HepG2 (cell line): Measurements from ENCODE around the gene USH2A. TPM values are rescaled to one million over a fixed set of nuclear protein-coding genes. Genes with fewer than 3 reads are reported as not detected.

Experiments used
- ATAC-seq: fragments of 200-7000 bp; cut with Tn5 transposase; 3 replicates; pipeline ENCODE4 v1.9.1; 2020; ENCODE audit warnings: mild to moderate bottlenecking, moderate library complexity
- BruUV-seq: library from RNA; stranded (reverse); fragments of 400-500 nt; replicated peaks from 2 replicates; lab custom pipeline; 2021; lab: Mats Ljungman, UMichigan
- CTCF ChIA-PET: fragments of 300-600 bp; formaldehyde crosslinking; extraction: SDS; loops from one replicate; lab custom pipeline; 2021; ENCODE audit warnings: low total read pairs, inconsistent platforms, low intra/inter-chr PET ratio; lab: Yijun Ruan, JAX
- POLR2A ChIA-PET: fragments of 350-600 bp; sonication (Branson Sonifier 250); formaldehyde crosslinking; loops from one replicate; lab custom pipeline; 2020; ENCODE audit warnings: antibody characterized with exemption, inconsistent platforms; lab: Yijun Ruan, JAX
- DNase-seq: peaks from one replicate; pipeline ENCODE4 v3.0.0-alpha.2; 2015; ENCODE audit warnings: low spot score
- FAIRE-seq: peaks from 3 replicates; lab custom pipeline; 2011; peaks lifted over from hg19 to GRCh38; lab: Jason Lieb, UNC
- H2AFZ ChIP-seq: one replicate; pipeline ENCODE4 v1.6.1; 2011; ENCODE audit warnings: low read length, inconsistent platforms
- H3K27ac ChIP-seq: fragments of 300-600 bp; 3 replicates; pipeline ENCODE4 v1.8.0; 2011; ENCODE audit warnings: mixed run types, mild to moderate bottlenecking, mixed read lengths, low read length, inconsistent platforms; ENCODE audit not compliant: insufficient read depth; ENCODE audit errors: extremely low read length
- H3K27me3 ChIP-seq, 2 experiments: fragments of 200-600 bp in 1 of 2; 2 replicates in 1 of 2; 3 replicates in 1 of 2; pipeline versions ENCODE4 v1.6.0 to v1.8.0; 2011; ENCODE audit warnings: low read length in 2 of 2, mild to moderate bottlenecking in 2 of 2, moderate library complexity in 2 of 2, inconsistent platforms in 1 of 2; ENCODE audit not compliant: insufficient read depth in 2 of 2, control insufficient read depth in 1 of 2
- H3K36me3 ChIP-seq, 2 experiments: fragments of 200-600 bp in 1 of 2; replicated peaks in 1 of 2; 2 replicates in 1 of 2; 3 replicates in 1 of 2; pipeline versions ENCODE4 v1.5.1 to v1.8.0; 2011; ENCODE audit warnings: low read length in 2 of 2, inconsistent platforms in 1 of 2; ENCODE audit not compliant: insufficient read depth in 2 of 2, control insufficient read depth in 1 of 2
- H3K4me1 ChIP-seq: 2 replicates; pipeline ENCODE4 v1.5.1; 2012; ENCODE audit warnings: low read length, inconsistent platforms; ENCODE audit not compliant: insufficient read depth
- H3K4me2 ChIP-seq: 2 replicates; pipeline ENCODE4 v1.6.0; 2011; ENCODE audit warnings: low read depth, low read length, inconsistent platforms
- H3K4me3 ChIP-seq, 3 experiments: fragments of 200-600 bp in 1 of 3; sonication (generic), shearing (Covaris generic) in 1 of 3; replicated peaks in 1 of 3; 2 replicates each; pipeline ENCODE4 v1.5.1; 2011 to 2016; ENCODE audit warnings: low read length in 3 of 3, inconsistent platforms in 2 of 3, low read depth in 2 of 3, mild to moderate bottlenecking in 2 of 3, control low read depth in 1 of 3, mixed read lengths in 1 of 3; ENCODE audit not compliant: insufficient read depth in 1 of 3
- H3K79me2 ChIP-seq: one replicate; pipeline ENCODE4 v1.6.1; 2011; ENCODE audit warnings: low read length, inconsistent platforms; ENCODE audit not compliant: insufficient read depth
- H3K9ac ChIP-seq: 2 replicates; pipeline ENCODE4 v1.6.0; 2011; ENCODE audit warnings: mild to moderate bottlenecking, low read depth, low read length, inconsistent platforms; ENCODE audit not compliant: insufficient read depth
- H3K9me3 ChIP-seq: 2 replicates; pipeline ENCODE4 v1.5.1; 2012; ENCODE audit warnings: mild to moderate bottlenecking, low read length
- H4K20me1 ChIP-seq: 2 replicates; pipeline ENCODE4 v1.6.0; 2011; ENCODE audit warnings: inconsistent platforms, mild to moderate bottlenecking, low read length, moderate library complexity; ENCODE audit not compliant: insufficient read depth
- CHD4 ChIP-seq: fragments of 200-600 bp; sonication (generic); IDR thresholded peaks from 2 replicates; pipeline ENCODE4 v1.7.0; 2017; ENCODE audit warnings: mild to moderate bottlenecking, low read length, borderline replicate concordance
- ELF3 ChIP-seq: IDR thresholded peaks from 2 replicates; pipeline ENCODE4 v1.6.1; 2016; ENCODE audit warnings: missing genetic modification reagents, missing compliant biosample characterization
- FOSL1 ChIP-seq: sonication (generic); formaldehyde crosslinking; IDR thresholded peaks from 2 replicates; pipeline ENCODE4 v1.9.0; 2021; ENCODE audit warnings: missing genetic modification reagents, borderline replicate concordance
- FOXA3 ChIP-seq: IDR thresholded peaks from 2 replicates; pipeline ENCODE4 v1.6.1; 2016; ENCODE audit warnings: missing genetic modification reagents, missing compliant biosample characterization
- IRF2 ChIP-seq: IDR thresholded peaks from 2 replicates; pipeline ENCODE4 v1.6.1; 2018; ENCODE audit warnings: missing genetic modification reagents, missing compliant biosample characterization
- ISL2 ChIP-seq: sonication (generic); formaldehyde crosslinking; IDR thresholded peaks from 2 replicates; pipeline ENCODE4 v1.5.0; 2020; ENCODE audit warnings: missing genetic modification reagents
- KDM6A ChIP-seq: IDR thresholded peaks from 2 replicates; pipeline ENCODE4 v1.6.1; 2016; ENCODE audit warnings: low read depth
- MATR3 ChIP-seq: sonication (generic); formaldehyde crosslinking; IDR thresholded peaks from 2 replicates; pipeline ENCODE4 v1.4.0; 2020; ENCODE audit warnings: missing genetic modification reagents
- MYC ChIP-seq: sonication (generic); formaldehyde crosslinking; IDR thresholded peaks from 2 replicates; pipeline ENCODE4 v1.9.0; 2021; ENCODE audit warnings: missing genetic modification reagents, borderline replicate concordance
- SMC3 ChIP-seq: IDR thresholded peaks from 2 replicates; pipeline ENCODE4 v1.6.1; 2011; ENCODE audit warnings: low read length, improper control_type of control experiment
- SRF ChIP-seq: IDR thresholded peaks from 2 replicates; pipeline ENCODE4 v1.6.1; 2011; ENCODE audit warnings: mild to moderate bottlenecking, low read depth, low read length, moderate library complexity
- TFAP4 ChIP-seq: sonication (generic); IDR thresholded peaks from 2 replicates; pipeline ENCODE4 v1.6.1; 2016; ENCODE audit warnings: low read depth, borderline replicate concordance
- TFDP1 ChIP-seq: IDR thresholded peaks from 2 replicates; pipeline ENCODE4 v1.6.1; 2016; ENCODE audit warnings: missing compliant biosample characterization, missing genetic modification reagents, borderline replicate concordance
- TOPORS ChIP-seq: sonication (generic); formaldehyde crosslinking; IDR thresholded peaks from 2 replicates; pipeline ENCODE4 v1.8.0; 2023; ENCODE audit warnings: mild to moderate bottlenecking, missing genetic modification reagents
- ZFP36L1 ChIP-seq: sonication (generic); formaldehyde crosslinking; IDR thresholded peaks from 2 replicates; pipeline ENCODE4 v1.8.0; 2022; ENCODE audit warnings: mild to moderate bottlenecking, missing genetic modification reagents, moderate library complexity
- ZNF180 ChIP-seq: sonication (generic); formaldehyde crosslinking; IDR thresholded peaks from 2 replicates; pipeline ENCODE4 v1.4.0; 2020; ENCODE audit warnings: low read depth, missing genetic modification reagents, borderline replicate concordance
- ZNF652 ChIP-seq: IDR thresholded peaks from 2 replicates; pipeline ENCODE4 v1.6.1; 2016; ENCODE audit warnings: low read depth, borderline replicate concordance
- ZSCAN5A ChIP-seq: sonication (generic); formaldehyde crosslinking; IDR thresholded peaks from 2 replicates; pipeline ENCODE4 v1.8.0; 2022; ENCODE audit warnings: mild to moderate bottlenecking, missing genetic modification reagents, borderline replicate concordance
- WGBS: methylation state at CpG from one replicate; pipeline ENCODE4 v1.1.6; 2017; ENCODE audit warnings: low lambda C conversion rate; 5-methylcytosine and 5-hydroxymethylcytosine counted together
- in situ Hi-C: cut with HindIII; loops from 2 replicates; pipeline ENCODE4 v1.10.0; 2017; ENCODE audit warnings: low pct_unique_long_range_greater_than_20kb; ENCODE audit not compliant: extremely low pct_ligation_motif_present
- intact Hi-C: fragments of 100-400 bp; cut with micrococcal nuclease; formaldehyde crosslinking; loops from one replicate; pipeline ENCODE4 v1.10.0; 2022; ENCODE audit not compliant: unreplicated experiment
- polyA plus RNA-seq, 8 experiments: library from polyadenylated mRNA; depleted of rRNA in 3 of 8; stranded (reverse) in 7 of 8; unstranded in 1 of 8; fragments of >200 nt; fragmentation: Illumina TruSeq in 4 of 8; extraction: Trizol in 4 of 8; gene quantifications; 2 replicates each; pipeline versions ENCODE4 v1.2.1 to v1.2.3, GENCODE V29; 2011 to 2016; ENCODE audit warnings: low read depth in 4 of 8, missing spikeins in 1 of 8, mixed read lengths in 1 of 8; ENCODE audit not compliant: insufficient read depth in 1 of 8
- total RNA-seq, 5 experiments: library from RNA; depleted of rRNA; stranded (reverse); fragments of >200 nt; fragmentation: Illumina TruSeq; extraction: Trizol; gene quantifications; 2 replicates each; pipeline ENCODE4 v1.2.3, GENCODE V29; 2016; ENCODE audit warnings: low read depth in 1 of 5
- TF ChIP-seq, protein P1 (sequence below): sonication (generic); formaldehyde crosslinking; IDR thresholded peaks from 2 replicates; pipeline ENCODE4 v1.8.1; 2023; ENCODE audit warnings: mild to moderate bottlenecking, moderate library complexity, missing genetic modification reagents

Gene USH2A
- total and polyA plus RNA-seq, 2 of the 13 experiments (the other 11 are each of a cell fraction or from before 2014, with no cell fraction given) = 0.02 TPM; not detected in 1

GRCh38 chr1:215681041-215681440 lies 742.2 kb downstream of the USH2A start (continued):
- no peak for TF ChIP-seq ZSCAN5A (CRISPR knock-in tag)
- TF ChIP-seq TFDP1 = no peak
- TF ChIP-seq SMC3 = no peak
- no peak for TF ChIP-seq ZNF652

GRCh38 chr1:215679231-215679630 lies 744.0 kb downstream of the USH2A start:
- H3K4me2 ChIP-seq = no peak overlapping the region
- no peak for DNase-seq
- no peaks in the 10 kb centered on the region for H3K79me2 ChIP-seq
- H3K4me3 ChIP-seq = no peak overlapping the region
- 24% methylated on average over 3 of the region's 3 CpGs for WGBS
- H2AFZ ChIP-seq = no peak overlapping the region
- no peaks in the 10 kb centered on the region for H4K20me1 ChIP-seq
- no TSS peak for BruUV-seq
- in situ Hi-C loops (no loop called here), intact Hi-C loops (no loop called here)
- H3K36me3 ChIP-seq = no peaks in the 10 kb centered on the region
- FAIRE-seq = no peak
- no peak overlapping the region for H3K27ac ChIP-seq
- H3K9ac ChIP-seq = no peak overlapping the region
- H3K4me1 ChIP-seq = no peaks in the 10 kb centered on the region
- ChIA-PET POLR2A (no interaction called here), CTCF (no interaction called here)
- no peaks in the 10 kb centered on the region for H3K9me3 ChIP-seq
- H3K27me3 ChIP-seq = no peaks in the 10 kb centered on the region
- ATAC-seq = no peak
- no peak for TF ChIP-seq FOSL1 (CRISPR knock-in tag)
- no peak for TF ChIP-seq SRF
- TF ChIP-seq FOXA3 (CRISPR knock-in tag) = no peak
- TF ChIP-seq ZNF180 (CRISPR knock-in tag) = no peak
- TF ChIP-seq MYC (CRISPR knock-in tag) = no peak
- no peak for TF ChIP-seq ELF3 (CRISPR knock-in tag)
- no peak for TF ChIP-seq TOPORS (CRISPR knock-in tag)
- TF ChIP-seq ZFP36L1 (CRISPR knock-in tag) = no peak
- TF ChIP-seq IRF2 (CRISPR knock-in tag) = no peak
- TF ChIP-seq KDM6A = no peak
- TF ChIP-seq CHD4 = no peak
- TF ChIP-seq, protein P1, sequence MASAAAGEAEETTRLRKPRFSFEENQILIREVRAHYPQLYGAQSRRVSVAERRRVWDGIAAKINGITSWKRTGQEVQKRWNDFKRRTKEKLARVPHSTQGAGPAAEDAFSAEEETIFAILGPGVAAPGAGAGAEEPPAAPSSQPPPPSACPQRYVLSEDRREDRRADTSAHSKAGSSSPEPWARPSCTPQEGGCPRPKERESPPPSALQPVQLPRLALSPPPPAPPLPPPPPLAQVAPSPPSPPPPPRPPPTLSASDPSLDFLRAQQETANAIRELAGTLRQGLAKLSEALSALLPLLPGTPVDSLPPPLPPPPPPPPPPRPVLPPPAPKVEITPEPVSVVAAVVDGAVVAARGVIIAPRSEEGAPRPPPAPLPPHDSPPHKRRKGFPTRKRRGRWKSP (CRISPR knock-in tag) = no peak
- TF ChIP-seq MATR3 (CRISPR knock-in tag) = no peak
- TF ChIP-seq TFAP4 = no peak
- no peak for TF ChIP-seq ISL2 (CRISPR knock-in tag)
